22Rv1 (cell line): ENCODE measurements around the gene MINDY2.

Experiments
- ZFX ChIP-seq: fragments of 450-650 bp; IDR thresholded peaks from 2 replicates; pipeline ENCODE4 v1.6.1; 2017; ENCODE audit warnings: antibody characterized with exemption, borderline replicate concordance
- TF ChIP-seq, protein P1 (sequence below): fragments of 450-650 bp; IDR thresholded peaks from 2 replicates; pipeline ENCODE4 v1.5.1; 2017; ENCODE audit warnings: mild to moderate bottlenecking

DNA sequence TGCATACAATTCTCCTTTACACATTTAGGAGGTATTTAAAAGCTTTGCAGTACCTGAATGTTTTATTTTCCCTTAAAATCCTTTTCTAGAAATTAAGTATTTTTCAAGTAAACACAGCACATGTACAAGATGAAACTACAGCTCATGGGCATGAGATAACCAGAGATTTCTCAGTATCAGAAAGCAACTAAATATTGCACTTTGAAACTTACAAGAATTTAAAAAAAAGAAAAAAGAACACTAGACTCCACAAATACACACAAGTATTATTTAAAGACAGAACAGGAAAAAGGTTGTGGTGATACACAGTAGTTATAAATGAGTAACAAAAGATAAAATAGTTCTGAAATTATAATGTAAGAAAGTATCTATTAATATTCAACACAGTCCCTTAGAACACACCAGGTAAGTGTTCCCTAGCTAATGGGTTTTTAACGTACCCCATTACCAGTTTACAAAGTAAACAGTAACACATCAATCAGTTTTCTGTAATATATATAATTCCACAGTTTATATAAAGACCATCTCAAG lies 127.1 kb downstream of the MINDY2 start:
- TF ChIP-seq, protein P1, sequence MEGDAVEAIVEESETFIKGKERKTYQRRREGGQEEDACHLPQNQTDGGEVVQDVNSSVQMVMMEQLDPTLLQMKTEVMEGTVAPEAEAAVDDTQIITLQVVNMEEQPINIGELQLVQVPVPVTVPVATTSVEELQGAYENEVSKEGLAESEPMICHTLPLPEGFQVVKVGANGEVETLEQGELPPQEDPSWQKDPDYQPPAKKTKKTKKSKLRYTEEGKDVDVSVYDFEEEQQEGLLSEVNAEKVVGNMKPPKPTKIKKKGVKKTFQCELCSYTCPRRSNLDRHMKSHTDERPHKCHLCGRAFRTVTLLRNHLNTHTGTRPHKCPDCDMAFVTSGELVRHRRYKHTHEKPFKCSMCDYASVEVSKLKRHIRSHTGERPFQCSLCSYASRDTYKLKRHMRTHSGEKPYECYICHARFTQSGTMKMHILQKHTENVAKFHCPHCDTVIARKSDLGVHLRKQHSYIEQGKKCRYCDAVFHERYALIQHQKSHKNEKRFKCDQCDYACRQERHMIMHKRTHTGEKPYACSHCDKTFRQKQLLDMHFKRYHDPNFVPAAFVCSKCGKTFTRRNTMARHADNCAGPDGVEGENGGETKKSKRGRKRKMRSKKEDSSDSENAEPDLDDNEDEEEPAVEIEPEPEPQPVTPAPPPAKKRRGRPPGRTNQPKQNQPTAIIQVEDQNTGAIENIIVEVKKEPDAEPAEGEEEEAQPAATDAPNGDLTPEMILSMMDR = no peak
- TF ChIP-seq ZFX = no peak
